Activated CD8-positive, alpha-beta T cell treated with anti-CD3 and anti-CD28 coated beads for 36 hours (primary cell): ENCODE data around the gene KBTBD13. TPM values are rescaled to one million over a fixed set of nuclear protein-coding genes. Genes with fewer than 3 reads are reported as not detected.

Source experiments
- ATAC-seq: fragments of 200-7000 bp; cut with Tn5 transposase; one replicate; pipeline ENCODE4 v1.10.0; 2021; ENCODE audit warnings: mild to moderate bottlenecking, moderate library complexity
- CTCF ChIA-PET: fragments of 350-600 bp; sonication (Branson Sonifier 250); formaldehyde crosslinking; loops from one replicate; lab custom pipeline; 2021; ENCODE audit warnings: antibody characterized with exemption; lab: Charles Lee
- POLR2A ChIA-PET: fragments of 350-600 bp; sonication (Branson Sonifier 250); formaldehyde crosslinking; loops from one replicate; lab custom pipeline; 2021; ENCODE audit warnings: antibody characterized with exemption; lab: Charles Lee
- DNase-seq: peaks from one replicate; pipeline ENCODE4 v3.0.0-alpha.2; 2020
- H3K27ac Mint-ChIP-seq: one replicate; pipeline ENCODE4 v1.8.0; 2021; ENCODE audit warnings: mild to moderate bottlenecking, mixed read lengths
- H3K27me3 Mint-ChIP-seq: one replicate; pipeline ENCODE4 v1.8.0; 2021; ENCODE audit warnings: mixed read lengths
- H3K36me3 Mint-ChIP-seq: one replicate; pipeline ENCODE4 v1.8.0; 2021; ENCODE audit warnings: low read depth, mixed read lengths
- H3K4me1 Mint-ChIP-seq: one replicate; pipeline ENCODE4 v1.8.0; 2021; ENCODE audit warnings: low read depth, mixed read lengths
- H3K4me3 Mint-ChIP-seq: one replicate; pipeline ENCODE4 v1.8.0; 2021; ENCODE audit warnings: mild to moderate bottlenecking, moderate library complexity, mixed read lengths
- H3K9me3 Mint-ChIP-seq: one replicate; pipeline ENCODE4 v1.8.0; 2021; ENCODE audit warnings: mixed read lengths
- CTCF ChIP-seq: fragments of 200-600 bp; IDR thresholded peaks from one replicate; pipeline ENCODE4 v1.8.0; 2022; ENCODE audit warnings: antibody characterized with exemption, mild to moderate bottlenecking
- intact Hi-C: fragments of 100-400 bp; cut with micrococcal nuclease; formaldehyde crosslinking; loops from one replicate; pipeline ENCODE4 v1.10.0; 2022
- total RNA-seq, 2 experiments: library from RNA; stranded (reverse); gene quantifications; one replicate each; pipeline ENCODE4 v1.2.3, GENCODE V29; 2021

The KBTBD13 gene
- total RNA-seq, 2 experiments from 2014 or later: not detected

- ChIA-PET CTCF (interaction anchor here (6.4 kb wide), 1 partner anchor 20 kb away, joined by 37 read pairs; the partner anchor contains the start of gene KBTBD13), POLR2A (no interaction called here)
- no peak for TF ChIP-seq CTCF
- no peaks in the 10 kb centered on the region for H3K4me1 Mint-ChIP-seq
- ATAC-seq (no peak), DNase-seq (no peak)
- H3K9me3 Mint-ChIP-seq: peaks cover 3% of the 10 kb centered on the region
- no peak overlapping the region for H3K27ac Mint-ChIP-seq
- no peaks in the 10 kb centered on the region for H3K27me3 Mint-ChIP-seq
- H3K4me3 Mint-ChIP-seq: no peak overlapping the region
- no peaks in the 10 kb centered on the region for H3K36me3 Mint-ChIP-seq
- intact Hi-C loops: no loop called here
Observed at GRCh38 chr15:65057549-65057940, 19.0 kb upstream of the KBTBD13 start.

GRCh38 chr15:65058394-65059368, 17.9 kb upstream of the KBTBD13 start:
- H3K27me3 Mint-ChIP-seq: no peaks in the 10 kb centered on the region
- H3K36me3 Mint-ChIP-seq: no peaks in the 10 kb centered on the region
- no peak for ATAC-seq
- ChIA-PET POLR2A (no interaction called here), CTCF (interaction anchor here (1.0 to 6.4 kb wide), 3 partner anchors 14 to 43 kb away, joined by 3 to 37 read pairs (median 5); partner anchors contain the start of gene KBTBD13)
- H3K4me3 Mint-ChIP-seq: no peak overlapping the region
- no peak overlapping the region for H3K27ac Mint-ChIP-seq
- no peak for TF ChIP-seq CTCF
- intact Hi-C loops: no loop called here
- peaks cover 3% of the 10 kb centered on the region for H3K9me3 Mint-ChIP-seq
- no peak for DNase-seq
- H3K4me1 Mint-ChIP-seq: no peaks in the 10 kb centered on the region

- ATAC-seq (no peak), DNase-seq (no peak)
- Mint-ChIP-seq H3K9me3 (peaks cover 3% of the 10 kb centered on the region), H3K4me3 (no peak overlapping the region), H3K27me3 (peaks cover 2% of the 10 kb centered on the region), H3K4me1 (no peaks in the 10 kb centered on the region), H3K27ac (no peak overlapping the region), H3K36me3 (no peaks in the 10 kb centered on the region)
- TF ChIP-seq CTCF: no peak
- ChIA-PET POLR2A (no interaction called here), CTCF (interaction anchor here (1.0 to 6.4 kb wide), 3 partner anchors 14 to 42 kb away, joined by 3 to 37 read pairs (median 5); partner anchors contain the start of gene KBTBD13)
- intact Hi-C loops: no loop called here
Observed at GRCh38 chr15:65059369-65059750, 17.2 kb upstream of the KBTBD13 start.

- peaks cover 2% of the 10 kb centered on the region for H3K27me3 Mint-ChIP-seq
- intact Hi-C loops: no loop called here
- no peak for ATAC-seq
- no peak overlapping the region for H3K27ac Mint-ChIP-seq
- no peaks in the 10 kb centered on the region for H3K4me1 Mint-ChIP-seq
- POLR2A ChIA-PET: no interaction called here
- no peak for TF ChIP-seq CTCF
- peaks cover 3% of the 10 kb centered on the region for H3K9me3 Mint-ChIP-seq
- H3K36me3 Mint-ChIP-seq: no peaks in the 10 kb centered on the region
- no peak overlapping the region for H3K4me3 Mint-ChIP-seq
- CTCF ChIA-PET: interaction anchor here (1.0 to 1.7 kb wide), 2 partner anchors 13 to 41 kb away, joined by 3 to 5 read pairs; no protein-coding TSS in a partner anchor
- no peak for DNase-seq
Observed at GRCh38 chr15:65059931-65060596, 16.5 kb upstream of the KBTBD13 start.
